Stimulated activated CD8-positive, alpha-beta memory T cell treated with anti-CD3 and anti-CD28 coated beads, Interleukin-12 subunit alpha, Interleukin-12 subunit beta, amount 100 ng/mL, for 4 hours (primary cell): ENCODE measurements around the gene TTLL12.

Experiments used
- DNase-seq: peaks from one replicate; pipeline ENCODE4 v3.0.0-alpha.2; 2020; ENCODE audit warnings: low read depth

The TTLL12 gene

GRCh38 chr22:43172191-43172590 lies 14.7 kb downstream of the TTLL12 start:
- no peak for DNase-seq

DNA sequence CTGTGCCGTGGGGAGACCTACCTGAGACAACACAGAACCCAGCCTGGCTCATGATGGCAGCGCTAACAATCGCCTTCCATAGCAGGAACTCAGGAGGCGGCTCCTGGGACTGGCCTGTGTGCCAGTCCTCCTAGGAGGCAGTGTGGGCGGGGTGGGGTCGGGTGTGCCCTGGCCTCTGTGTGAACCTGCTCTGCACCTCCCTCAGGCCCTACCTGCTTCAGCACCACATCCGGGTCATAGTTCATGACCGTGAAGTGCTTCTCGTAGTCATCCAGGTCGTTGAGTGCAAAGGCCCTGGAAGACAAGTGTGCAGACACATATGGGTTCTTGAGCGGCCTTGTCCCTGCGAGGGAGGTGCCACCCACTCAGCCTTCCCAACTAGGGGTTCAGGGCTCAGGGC lies 15.3 kb downstream of the TTLL12 start:
- DNase-seq, result no peak

- no peak for DNase-seq
Measured at GRCh38 chr22:43171019-43171491, 15.9 kb downstream of the TTLL12 start.

DNA sequence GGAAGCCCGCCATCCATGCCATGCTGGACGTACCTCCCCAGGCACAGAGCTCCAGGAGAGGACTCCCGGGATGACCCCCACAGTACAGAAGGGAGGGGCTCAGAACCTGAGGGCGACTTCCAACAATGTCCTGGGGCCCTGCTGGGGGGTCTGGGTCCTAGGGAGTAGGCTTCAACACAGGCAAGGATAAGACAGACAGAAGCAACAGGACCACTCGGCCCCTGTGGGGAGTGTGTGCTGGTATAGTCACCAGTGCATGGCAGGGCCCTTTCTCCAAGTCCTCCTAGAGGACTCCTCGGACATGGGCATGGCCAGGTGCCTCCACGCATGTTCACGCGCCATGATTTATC lies 16.8 kb downstream of the TTLL12 start:
- no peak for DNase-seq

DNA sequence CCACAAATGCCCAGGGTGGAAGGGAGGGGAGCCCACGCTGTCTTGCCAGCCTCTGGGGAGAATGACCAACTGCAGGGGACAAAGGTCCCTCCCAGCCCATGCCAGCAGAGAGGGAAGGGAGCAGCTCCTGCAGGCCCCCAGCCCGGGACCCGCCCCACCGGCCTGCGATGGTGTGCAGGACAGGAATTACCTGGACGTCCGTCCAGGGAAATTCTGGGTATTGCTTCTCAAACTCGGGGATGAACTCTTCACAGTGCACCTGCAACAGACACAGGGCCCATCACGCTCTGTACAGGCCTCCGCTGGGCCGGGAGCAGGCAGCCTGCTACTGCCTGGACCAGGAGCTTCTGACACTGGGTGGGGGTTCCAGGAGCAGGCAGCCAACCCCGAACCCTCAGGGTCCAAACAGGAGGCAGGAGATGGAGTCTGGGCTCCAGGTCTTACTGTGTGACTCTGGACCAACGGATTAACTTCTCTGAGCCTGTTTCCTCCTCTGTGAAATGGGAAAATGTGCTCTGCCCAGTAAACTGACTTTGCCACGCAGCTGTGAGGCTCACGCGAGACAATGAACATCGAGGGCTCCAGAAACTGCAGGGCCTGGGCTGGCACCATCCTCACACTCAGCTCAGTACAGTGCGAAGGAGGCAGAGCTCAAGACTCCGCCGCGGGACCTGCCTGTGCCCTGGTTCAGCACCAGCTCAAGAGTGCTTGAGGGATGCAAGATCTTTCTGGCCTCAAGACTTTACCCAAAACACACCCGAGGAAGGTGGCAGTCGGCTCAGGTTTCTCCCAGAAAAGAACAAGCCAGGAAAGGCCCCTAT lies 17.4 kb downstream of the TTLL12 start:
- no peak for DNase-seq

- DNase-seq, result no peak
Measured at GRCh38 chr22:43168471-43169309, 18.2 kb downstream of the TTLL12 start.

DNA sequence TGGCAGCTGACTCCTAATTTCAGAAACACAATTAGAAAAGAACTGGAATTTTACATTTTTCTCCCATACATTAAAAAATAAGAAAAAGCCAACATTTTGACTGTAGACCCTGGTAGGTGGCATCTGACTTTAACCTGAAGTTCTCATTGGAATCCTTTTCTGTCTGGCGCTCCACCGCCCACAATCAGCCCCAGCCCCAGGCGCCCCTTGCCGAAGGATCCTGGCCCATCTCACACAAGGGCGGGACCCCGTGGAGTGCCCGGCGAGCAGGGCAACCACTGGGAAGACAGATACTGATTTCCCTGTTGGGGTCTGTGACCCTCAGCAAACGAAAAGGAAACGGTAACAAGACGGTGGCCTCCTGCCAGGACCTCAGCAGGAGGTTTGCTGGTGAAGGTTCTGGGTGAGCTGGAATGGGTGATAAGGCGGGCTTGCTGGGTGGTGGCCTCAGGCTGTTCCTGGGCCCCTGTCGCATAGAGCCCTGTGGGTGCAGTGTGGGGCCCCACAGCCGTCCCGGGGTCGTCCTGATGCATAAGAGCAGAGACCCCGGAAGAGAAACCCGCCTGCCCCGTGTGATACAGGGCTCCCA lies 19.8 kb downstream of the TTLL12 start:
- no peak for DNase-seq

GRCh38 chr22:43166132-43166930 lies 20.6 kb downstream of the TTLL12 start:
- no peak for DNase-seq

GRCh38 chr22:43164636-43165035 lies 22.3 kb downstream of the TTLL12 start:
- no peak for DNase-seq

- DNase-seq, result no peak
Measured at GRCh38 chr22:43163241-43163795, 23.6 kb downstream of the TTLL12 start.

DNA sequence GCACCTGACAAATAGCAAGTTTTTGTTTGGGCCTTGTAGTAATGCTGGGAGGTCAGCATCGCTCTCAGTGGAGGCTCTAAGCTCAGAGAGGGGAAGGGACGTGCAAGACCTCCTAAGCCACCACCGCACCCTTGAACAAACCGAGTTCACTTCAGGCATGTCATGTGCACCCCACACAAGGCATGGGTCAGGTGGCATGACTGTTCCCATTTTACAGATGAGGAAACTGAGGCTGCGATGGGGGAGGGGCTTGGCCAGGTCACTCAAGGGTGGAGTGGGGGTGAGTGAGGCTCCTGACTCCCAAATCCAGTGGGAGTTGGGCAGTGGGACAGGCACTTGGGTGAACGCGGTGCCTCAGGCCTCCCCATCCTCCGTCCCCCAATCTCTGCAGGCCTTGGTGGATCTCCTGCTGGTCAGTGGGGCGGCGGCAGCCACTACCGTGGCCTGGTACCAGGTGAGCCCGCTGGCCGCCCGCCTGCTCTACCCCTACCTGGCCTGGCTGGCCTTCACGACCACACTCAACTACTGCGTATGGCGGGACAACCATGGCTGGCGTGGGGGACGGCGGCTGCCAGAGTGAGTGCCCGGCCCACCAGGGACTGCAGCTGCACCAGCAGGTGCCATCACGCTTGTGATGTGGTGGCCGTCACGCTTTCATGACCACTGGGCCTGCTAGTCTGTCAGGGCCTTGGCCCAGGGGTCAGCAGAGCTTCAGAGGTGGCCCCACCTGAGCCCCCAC lies 24.4 kb downstream of the TTLL12 start:
- DNase-seq, result no peak

DNA sequence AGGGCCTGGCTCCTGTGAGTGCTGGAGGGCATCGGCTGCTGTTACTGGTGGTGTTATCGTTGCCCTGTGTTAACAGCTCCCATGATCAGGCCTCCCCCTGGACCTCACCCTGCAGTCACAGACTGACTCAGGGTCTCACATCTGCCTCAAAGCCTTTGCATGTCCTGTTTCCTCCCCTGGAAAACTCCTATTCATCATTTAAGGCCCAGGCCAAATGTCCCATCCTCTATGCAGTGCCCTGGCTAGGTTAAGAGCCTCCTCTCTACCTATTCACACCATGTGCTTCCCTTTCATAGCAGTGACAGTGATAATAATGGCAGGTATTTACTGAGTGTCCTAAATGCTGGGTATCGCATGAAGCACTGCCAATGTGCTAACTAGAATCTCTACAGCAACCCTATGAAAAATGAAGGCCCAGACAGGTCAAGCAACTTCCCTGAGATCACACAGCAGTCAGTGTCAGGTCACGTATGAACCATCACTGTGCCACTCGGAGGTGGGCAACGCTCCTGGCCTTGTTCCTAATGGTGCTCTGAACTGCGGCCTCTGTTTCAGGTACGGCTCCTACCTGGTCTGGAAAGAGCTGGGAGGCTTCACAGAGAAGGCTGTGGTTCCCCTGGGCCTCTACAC lies 26.3 kb downstream of the TTLL12 start:
- no peak for DNase-seq

GRCh38 chr22:43159484-43160178 lies 27.3 kb downstream of the TTLL12 start:
- DNase-seq, result no peak

GRCh38 chr22:43158778-43159483 lies 28.0 kb downstream of the TTLL12 start:
- DNase-seq, result no peak

DNA sequence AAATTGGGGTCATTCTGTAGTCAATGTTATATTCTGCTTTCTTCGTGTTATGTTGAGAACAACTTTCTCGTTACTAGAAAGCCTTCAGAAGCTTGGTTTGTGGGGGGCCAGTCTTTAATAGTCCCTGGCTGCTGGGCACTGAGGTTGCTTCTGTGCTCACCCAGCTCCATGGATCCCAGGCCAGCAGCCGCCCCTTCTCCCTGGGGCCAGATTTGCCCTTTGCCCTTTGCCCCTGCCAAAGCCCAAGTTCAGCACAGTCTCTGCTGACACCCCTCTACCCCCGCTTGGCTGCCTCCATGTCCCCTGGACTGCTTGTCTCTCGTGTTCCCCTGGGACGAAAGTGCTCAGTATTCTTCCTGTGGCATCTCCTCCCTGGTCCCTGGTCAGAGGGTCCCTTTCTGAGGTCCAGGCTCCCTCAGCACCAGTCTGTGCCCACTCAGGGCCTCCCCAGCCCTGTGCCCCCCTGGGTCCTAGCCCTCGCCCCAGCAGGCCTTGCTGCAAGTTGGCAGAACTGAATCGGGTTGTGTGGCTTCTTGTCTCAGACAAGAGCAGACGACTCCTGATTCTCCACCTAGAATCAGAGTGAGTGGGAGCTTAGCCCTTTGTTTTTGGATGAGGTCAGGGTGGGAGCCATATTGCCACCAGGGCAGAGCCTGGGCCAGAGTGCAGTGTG lies 28.9 kb downstream of the TTLL12 start:
- DNase-seq, result no peak

GRCh38 chr22:43156413-43156812 lies 30.5 kb downstream of the TTLL12 start:
- DNase-seq, result no peak

- DNase-seq, result no peak
Measured at GRCh38 chr22:43155789-43156188, 31.1 kb downstream of the TTLL12 start.

GRCh38 chr22:43154887-43155536 lies 31.9 kb downstream of the TTLL12 start:
- DNase-seq, result no peak
